Neural cell (in vitro differentiated cells): ENCODE results near the gene NMRK2. TPM values are rescaled to one million over a fixed set of nuclear protein-coding genes. Genes with fewer than 3 reads are reported as not detected.

Experiments used
- H2AFZ ChIP-seq: fragments of 200-600, 300-800 bp; sonication (generic), shearing (Covaris generic); 2 replicates; pipeline ENCODE4 v1.6.0; 2014; ENCODE audit warnings: low read depth, mild to moderate bottlenecking, antibody characterized with exemption, low read length, moderate library complexity
- H3F3A ChIP-seq: fragments of 200-600 bp; shearing (Covaris generic); 2 replicates; pipeline ENCODE4 v1.6.1; 2016; ENCODE audit warnings: mild to moderate bottlenecking, moderate library complexity, mixed read lengths, antibody characterized with exemption, low read length; ENCODE audit not compliant: insufficient read depth, poor library complexity, severe bottlenecking
- H3K27ac ChIP-seq: fragments of 200-600, 300-800 bp; sonication (generic), shearing (Covaris generic); 2 replicates; pipeline ENCODE4 v1.5.1; 2014; ENCODE audit warnings: mild to moderate bottlenecking, low read length, moderate library complexity
- H3K27me3 ChIP-seq: fragments of 300-800, 200-600 bp; sonication (generic), shearing (Covaris generic); 2 replicates; pipeline ENCODE4 v1.6.0; 2014; ENCODE audit warnings: mild to moderate bottlenecking, low read depth, low read length, moderate library complexity; ENCODE audit not compliant: insufficient read depth
- H3K36me3 ChIP-seq: fragments of 300-800, 200-600 bp; sonication (generic), shearing (Covaris generic); 2 replicates; pipeline ENCODE4 v1.5.1; 2014; ENCODE audit warnings: mild to moderate bottlenecking, antibody characterized with exemption, low read length, moderate library complexity; ENCODE audit not compliant: insufficient read depth
- H3K4me2 ChIP-seq: fragments of 300-800, 200-600 bp; sonication (generic), shearing (Covaris generic); 2 replicates; pipeline ENCODE4 v1.6.0; 2014; ENCODE audit warnings: mild to moderate bottlenecking, low read length
- H3K4me3 ChIP-seq: fragments of 300-800, 200-600 bp; sonication (generic), shearing (Covaris generic); 2 replicates; pipeline ENCODE4 v1.5.1; 2014; ENCODE audit warnings: mild to moderate bottlenecking, low read length, moderate library complexity
- H3K79me2 ChIP-seq: fragments of 200-600 bp; shearing (Covaris generic); replicated peaks from 2 replicates; pipeline ENCODE4 v1.6.0; 2014; ENCODE audit warnings: mild to moderate bottlenecking, low read length, moderate library complexity; ENCODE audit not compliant: insufficient read depth
- H3K9ac ChIP-seq: fragments of 300-800, 200-600 bp; sonication (generic), shearing (Covaris generic); 2 replicates; pipeline ENCODE4 v1.6.1; 2016; ENCODE audit warnings: mild to moderate bottlenecking, low read length, mixed read lengths
- H3K9me2 ChIP-seq: fragments of 200-600 bp; shearing (Covaris generic); 2 replicates; pipeline ENCODE4 v1.6.1; 2016; ENCODE audit warnings: mild to moderate bottlenecking, low read length, mixed read lengths; ENCODE audit not compliant: insufficient read depth
- H3K9me3 ChIP-seq: fragments of 200-600, 300-800 bp; sonication (generic), shearing (Covaris generic); 2 replicates; pipeline ENCODE4 v1.6.1; 2016; ENCODE audit warnings: mild to moderate bottlenecking, mixed run types, low read length, moderate library complexity, mixed read lengths
- H4K20me1 ChIP-seq: fragments of 200-600 bp; shearing (Covaris generic); 2 replicates; pipeline ENCODE4 v1.6.1; 2016; ENCODE audit warnings: mild to moderate bottlenecking, mixed run types; ENCODE audit not compliant: insufficient read depth
- EP300 ChIP-seq: fragments of 450-650 bp; conservative IDR thresholded peaks from 2 replicates; pipeline ENCODE4 v1.6.1; 2014; ENCODE audit warnings: antibody characterized with exemption, mild to moderate bottlenecking, moderate library complexity; ENCODE audit not compliant: poor library complexity, severe bottlenecking
- EZH2 ChIP-seq: fragments of 200-600, 300-800 bp; shearing (Covaris generic), sonication (generic); IDR thresholded peaks from 2 replicates; pipeline ENCODE4 v1.6.1; 2014; ENCODE audit warnings: antibody characterized with exemption, low read length, borderline replicate concordance, mild to moderate bottlenecking; ENCODE audit not compliant: insufficient read depth, poor library complexity, severe bottlenecking
- MXI1 ChIP-seq: fragments of 450-650 bp; conservative IDR thresholded peaks from 2 replicates; pipeline ENCODE4 v1.6.1; 2014; ENCODE audit warnings: antibody characterized with exemption, mild to moderate bottlenecking; ENCODE audit not compliant: poor library complexity, severe bottlenecking
- POLR2AphosphoS5 ChIP-seq: IDR thresholded peaks from 2 replicates; pipeline ENCODE4 v1.6.1; 2012
- RAD21 ChIP-seq: fragments of 450-650 bp; conservative IDR thresholded peaks from 2 replicates; pipeline ENCODE4 v1.6.1; 2014; ENCODE audit warnings: antibody characterized with exemption, mild to moderate bottlenecking, moderate library complexity
- SMC3 ChIP-seq: fragments of 450-650 bp; conservative IDR thresholded peaks from 2 replicates; pipeline ENCODE4 v1.6.1; 2014; ENCODE audit warnings: antibody characterized with exemption, mild to moderate bottlenecking, moderate library complexity; ENCODE audit not compliant: poor library complexity
- TAF1 ChIP-seq: IDR thresholded peaks from 2 replicates; pipeline ENCODE4 v1.6.1; 2012; ENCODE audit warnings: low read depth
- polyA plus RNA-seq: library from polyadenylated mRNA; depleted of rRNA; stranded (reverse); fragments of >200 nt; gene quantifications from 2 replicates; pipeline ENCODE4 v1.2.3, GENCODE V29; 2014
- TF ChIP-seq, protein P1 (sequence below): fragments of 450-650 bp; IDR thresholded peaks from 2 replicates; pipeline ENCODE4 v1.5.1; 2014; ENCODE audit warnings: antibody characterized with exemption, mild to moderate bottlenecking, moderate library complexity; ENCODE audit not compliant: poor library complexity, severe bottlenecking
- TF ChIP-seq, protein P2 (sequence below): IDR thresholded peaks from 2 replicates; pipeline ENCODE4 v1.6.1; 2012; ENCODE audit warnings: borderline replicate concordance

Gene NMRK2
- polyA plus RNA-seq, 1 donor from 2014 or later: not detected

DNA sequence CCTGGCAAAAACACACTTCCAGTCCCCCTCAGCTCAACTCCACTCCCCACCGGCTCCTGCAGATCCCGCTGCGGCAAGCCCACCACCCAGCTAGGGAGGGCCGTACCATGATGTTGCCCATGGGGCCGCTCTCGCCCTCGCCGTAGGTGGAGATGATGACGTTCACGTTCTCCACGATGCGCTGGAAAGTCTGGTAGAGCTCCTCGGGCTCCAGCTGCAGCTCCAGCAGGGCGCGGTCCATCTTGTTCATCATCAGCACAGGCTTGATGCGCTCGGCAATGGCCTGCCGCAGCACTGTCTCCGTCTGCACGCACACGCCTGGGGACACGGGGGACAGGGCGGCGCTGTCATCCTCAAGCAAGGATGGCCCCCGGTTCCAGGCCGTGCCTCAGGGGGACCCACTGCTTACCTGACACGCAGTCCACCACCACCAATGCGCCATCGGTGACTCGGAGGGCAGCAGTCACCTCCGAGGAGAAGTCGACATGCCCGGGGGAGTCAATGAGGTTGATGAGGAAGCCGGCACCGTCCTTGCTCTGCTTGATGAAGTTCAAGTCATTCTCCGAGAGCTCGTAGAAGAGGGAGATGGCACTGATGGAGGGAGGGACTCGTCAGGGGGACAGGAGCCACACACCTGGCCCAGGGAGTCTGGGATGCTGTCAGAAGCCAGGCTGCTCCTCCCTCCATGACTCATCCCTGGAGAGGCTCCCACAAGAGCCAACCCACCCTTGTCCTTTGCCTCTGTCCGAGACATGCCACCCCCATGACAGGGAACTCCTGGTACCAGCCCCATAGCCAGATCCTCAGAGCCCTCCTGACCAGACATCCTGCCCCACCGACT is 50.1 kb downstream of the NMRK2 start:
- Histone ChIP-seq H2AFZ (no peak overlapping the region), H3K27me3 (no peaks in the 10 kb centered on the region), H3K4me2 (no peak overlapping the region), H3K79me2 (peaks cover 23% of the 10 kb centered on the region), H3K9ac (peak overlapping the region; percentile 92), H3K4me3 (peak overlapping the region; percentile 97), H3K9me2 (no peaks in the 10 kb centered on the region), H3F3A (peaks cover 3% of the 10 kb centered on the region), H3K9me3 (no peaks in the 10 kb centered on the region), H4K20me1 (peaks cover 53% of the 10 kb centered on the region), H3K27ac (no peak overlapping the region), H3K36me3 (no peaks in the 10 kb centered on the region)
- TF ChIP-seq, protein P1, sequence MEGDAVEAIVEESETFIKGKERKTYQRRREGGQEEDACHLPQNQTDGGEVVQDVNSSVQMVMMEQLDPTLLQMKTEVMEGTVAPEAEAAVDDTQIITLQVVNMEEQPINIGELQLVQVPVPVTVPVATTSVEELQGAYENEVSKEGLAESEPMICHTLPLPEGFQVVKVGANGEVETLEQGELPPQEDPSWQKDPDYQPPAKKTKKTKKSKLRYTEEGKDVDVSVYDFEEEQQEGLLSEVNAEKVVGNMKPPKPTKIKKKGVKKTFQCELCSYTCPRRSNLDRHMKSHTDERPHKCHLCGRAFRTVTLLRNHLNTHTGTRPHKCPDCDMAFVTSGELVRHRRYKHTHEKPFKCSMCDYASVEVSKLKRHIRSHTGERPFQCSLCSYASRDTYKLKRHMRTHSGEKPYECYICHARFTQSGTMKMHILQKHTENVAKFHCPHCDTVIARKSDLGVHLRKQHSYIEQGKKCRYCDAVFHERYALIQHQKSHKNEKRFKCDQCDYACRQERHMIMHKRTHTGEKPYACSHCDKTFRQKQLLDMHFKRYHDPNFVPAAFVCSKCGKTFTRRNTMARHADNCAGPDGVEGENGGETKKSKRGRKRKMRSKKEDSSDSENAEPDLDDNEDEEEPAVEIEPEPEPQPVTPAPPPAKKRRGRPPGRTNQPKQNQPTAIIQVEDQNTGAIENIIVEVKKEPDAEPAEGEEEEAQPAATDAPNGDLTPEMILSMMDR: no peak
- TF ChIP-seq EP300 (no peak), SMC3 (no peak), EZH2 (no peak), TAF1 (no peak), POLR2AphosphoS5 (no peak), MXI1 (no peak), RAD21 (no peak)
- TF ChIP-seq, protein P2, sequence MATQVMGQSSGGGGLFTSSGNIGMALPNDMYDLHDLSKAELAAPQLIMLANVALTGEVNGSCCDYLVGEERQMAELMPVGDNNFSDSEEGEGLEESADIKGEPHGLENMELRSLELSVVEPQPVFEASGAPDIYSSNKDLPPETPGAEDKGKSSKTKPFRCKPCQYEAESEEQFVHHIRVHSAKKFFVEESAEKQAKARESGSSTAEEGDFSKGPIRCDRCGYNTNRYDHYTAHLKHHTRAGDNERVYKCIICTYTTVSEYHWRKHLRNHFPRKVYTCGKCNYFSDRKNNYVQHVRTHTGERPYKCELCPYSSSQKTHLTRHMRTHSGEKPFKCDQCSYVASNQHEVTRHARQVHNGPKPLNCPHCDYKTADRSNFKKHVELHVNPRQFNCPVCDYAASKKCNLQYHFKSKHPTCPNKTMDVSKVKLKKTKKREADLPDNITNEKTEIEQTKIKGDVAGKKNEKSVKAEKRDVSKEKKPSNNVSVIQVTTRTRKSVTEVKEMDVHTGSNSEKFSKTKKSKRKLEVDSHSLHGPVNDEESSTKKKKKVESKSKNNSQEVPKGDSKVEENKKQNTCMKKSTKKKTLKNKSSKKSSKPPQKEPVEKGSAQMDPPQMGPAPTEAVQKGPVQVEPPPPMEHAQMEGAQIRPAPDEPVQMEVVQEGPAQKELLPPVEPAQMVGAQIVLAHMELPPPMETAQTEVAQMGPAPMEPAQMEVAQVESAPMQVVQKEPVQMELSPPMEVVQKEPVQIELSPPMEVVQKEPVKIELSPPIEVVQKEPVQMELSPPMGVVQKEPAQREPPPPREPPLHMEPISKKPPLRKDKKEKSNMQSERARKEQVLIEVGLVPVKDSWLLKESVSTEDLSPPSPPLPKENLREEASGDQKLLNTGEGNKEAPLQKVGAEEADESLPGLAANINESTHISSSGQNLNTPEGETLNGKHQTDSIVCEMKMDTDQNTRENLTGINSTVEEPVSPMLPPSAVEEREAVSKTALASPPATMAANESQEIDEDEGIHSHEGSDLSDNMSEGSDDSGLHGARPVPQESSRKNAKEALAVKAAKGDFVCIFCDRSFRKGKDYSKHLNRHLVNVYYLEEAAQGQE: no peak

DNA sequence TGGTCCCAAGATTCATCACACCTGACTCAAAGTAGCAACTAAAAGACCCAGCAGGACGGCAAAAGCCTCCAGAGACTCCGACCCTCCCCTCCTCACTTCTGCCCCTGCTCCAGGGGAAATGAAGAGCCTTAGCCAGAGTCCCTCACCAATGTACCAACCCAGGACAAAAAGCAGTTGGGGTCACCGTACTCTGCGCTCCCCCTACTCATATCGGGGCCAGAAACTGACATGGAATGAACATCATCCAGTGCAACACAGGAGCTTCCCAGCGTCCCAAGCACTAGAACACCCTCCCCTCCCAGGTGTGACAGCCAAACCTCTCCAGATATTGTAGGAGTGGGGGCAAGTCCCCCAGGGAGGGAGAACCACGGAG is 50.7 kb downstream of the NMRK2 start:
- no peaks in the 10 kb centered on the region for H3K9me2 ChIP-seq
- H2AFZ ChIP-seq: no peak overlapping the region
- no peaks in the 10 kb centered on the region for H3K9me3 ChIP-seq
- no peaks in the 10 kb centered on the region for H3K27me3 ChIP-seq
- peaks cover 23% of the 10 kb centered on the region for H3K79me2 ChIP-seq
- H3K4me2 ChIP-seq: peak overlapping the region; percentile 86
- TF ChIP-seq, protein P1: no peak
- TF ChIP-seq EP300: no peak
- no peak for TF ChIP-seq TAF1
- TF ChIP-seq POLR2AphosphoS5: no peak
- TF ChIP-seq, protein P2: no peak
- TF ChIP-seq RAD21: no peak
- no peak for TF ChIP-seq SMC3
- TF ChIP-seq EZH2: no peak
- no peak for TF ChIP-seq MXI1
- peak overlapping the region; percentile 97 for H3K4me3 ChIP-seq
- H3K9ac ChIP-seq: peak overlapping the region; percentile 92
- peaks cover 53% of the 10 kb centered on the region for H4K20me1 ChIP-seq
- peaks cover 3% of the 10 kb centered on the region for H3F3A ChIP-seq
- no peak overlapping the region for H3K27ac ChIP-seq
- H3K36me3 ChIP-seq: no peaks in the 10 kb centered on the region
